GM23338 (cell line): ENCODE data around the gene DHX34.

Source experiments
- CTCF ChIP-seq, 2 experiments: fragments of 200-600 bp in 1 of 2; sonication (generic) in 1 of 2; conservative IDR thresholded peaks; 2 replicates each; pipeline versions ENCODE4 v1.5.1 to v1.6.1; 2016 to 2017; ENCODE audit warnings: antibody characterized with exemption in 2 of 2, low read depth in 2 of 2, mild to moderate bottlenecking in 2 of 2, moderate library complexity in 1 of 2
- REST ChIP-seq: IDR thresholded peaks from one replicate; pipeline ENCODE4 v1.6.1; 2018; ENCODE audit warnings: antibody characterized with exemption; ENCODE audit not compliant: unreplicated experiment

- TF ChIP-seq CTCF (conservative IDR thresholded peaks at IDR 0.05; ENCODE audit: low read depth in 2 of 2) (no peak), REST (no peak)
These were observed 72.2 kb downstream of the DHX34 start for GRCh38 chr19:47421244-47421786.
